ENCODE measurements around the gene PRR12. TPM values are rescaled to one million over a fixed set of nuclear protein-coding genes. Genes with fewer than 3 reads are reported as not detected.

Gene PRR12
- total RNA-seq, 1 donor from 2014 or later, result 7.8 TPM

DNA sequence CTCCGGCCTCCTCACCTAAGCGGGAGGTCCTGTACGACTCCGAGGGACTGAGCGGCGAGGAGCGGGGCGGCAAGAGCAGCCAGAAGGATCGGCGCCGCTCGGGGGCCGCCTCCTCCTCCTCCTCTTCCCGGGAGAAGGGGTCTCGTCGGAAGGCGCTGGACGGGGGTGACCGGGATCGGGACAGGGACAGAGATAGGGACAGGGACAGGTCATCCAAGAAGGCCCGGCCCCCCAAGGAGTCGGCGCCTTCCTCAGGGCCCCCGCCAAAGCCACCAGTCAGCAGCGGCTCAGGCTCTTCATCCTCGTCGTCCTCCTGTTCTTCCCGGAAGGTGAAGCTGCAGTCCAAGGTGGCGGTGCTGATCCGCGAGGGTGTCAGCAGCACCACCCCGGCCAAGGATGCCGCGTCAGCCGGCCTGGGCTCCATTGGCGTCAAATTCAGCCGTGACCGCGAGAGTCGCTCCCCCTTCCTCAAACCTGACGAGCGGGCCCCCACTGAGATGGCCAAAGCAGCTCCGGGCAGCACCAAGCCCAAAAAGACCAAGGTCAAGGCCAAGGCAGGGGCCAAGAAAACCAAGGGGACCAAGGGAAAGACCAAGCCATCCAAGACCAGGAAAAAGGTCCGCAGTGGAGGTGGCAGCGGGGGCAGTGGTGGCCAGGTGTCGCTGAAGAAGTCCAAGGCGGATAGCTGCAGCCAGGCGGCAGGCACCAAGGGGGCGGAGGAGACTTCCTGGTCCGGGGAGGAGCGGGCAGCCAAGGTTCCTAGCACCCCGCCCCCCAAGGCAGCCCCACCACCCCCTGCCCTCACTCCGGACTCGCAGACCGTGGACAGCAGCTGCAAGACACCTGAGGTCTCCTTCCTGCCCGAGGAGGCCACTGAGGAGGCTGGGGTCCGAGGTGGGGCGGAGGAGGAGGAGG is 61.8 kb downstream of the PRR12 start:
- TF ChIP-seq, protein P1, sequence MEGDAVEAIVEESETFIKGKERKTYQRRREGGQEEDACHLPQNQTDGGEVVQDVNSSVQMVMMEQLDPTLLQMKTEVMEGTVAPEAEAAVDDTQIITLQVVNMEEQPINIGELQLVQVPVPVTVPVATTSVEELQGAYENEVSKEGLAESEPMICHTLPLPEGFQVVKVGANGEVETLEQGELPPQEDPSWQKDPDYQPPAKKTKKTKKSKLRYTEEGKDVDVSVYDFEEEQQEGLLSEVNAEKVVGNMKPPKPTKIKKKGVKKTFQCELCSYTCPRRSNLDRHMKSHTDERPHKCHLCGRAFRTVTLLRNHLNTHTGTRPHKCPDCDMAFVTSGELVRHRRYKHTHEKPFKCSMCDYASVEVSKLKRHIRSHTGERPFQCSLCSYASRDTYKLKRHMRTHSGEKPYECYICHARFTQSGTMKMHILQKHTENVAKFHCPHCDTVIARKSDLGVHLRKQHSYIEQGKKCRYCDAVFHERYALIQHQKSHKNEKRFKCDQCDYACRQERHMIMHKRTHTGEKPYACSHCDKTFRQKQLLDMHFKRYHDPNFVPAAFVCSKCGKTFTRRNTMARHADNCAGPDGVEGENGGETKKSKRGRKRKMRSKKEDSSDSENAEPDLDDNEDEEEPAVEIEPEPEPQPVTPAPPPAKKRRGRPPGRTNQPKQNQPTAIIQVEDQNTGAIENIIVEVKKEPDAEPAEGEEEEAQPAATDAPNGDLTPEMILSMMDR (conservative IDR thresholded peaks at IDR 0.05; ENCODE audit: low read depth, low read length), result no peak
- H3K4me3 ChIP-seq (ENCODE audit: low read depth, low read length), result no peak overlapping the region
- no peak for DNase-seq (ENCODE audit: low read depth)

DNA sequence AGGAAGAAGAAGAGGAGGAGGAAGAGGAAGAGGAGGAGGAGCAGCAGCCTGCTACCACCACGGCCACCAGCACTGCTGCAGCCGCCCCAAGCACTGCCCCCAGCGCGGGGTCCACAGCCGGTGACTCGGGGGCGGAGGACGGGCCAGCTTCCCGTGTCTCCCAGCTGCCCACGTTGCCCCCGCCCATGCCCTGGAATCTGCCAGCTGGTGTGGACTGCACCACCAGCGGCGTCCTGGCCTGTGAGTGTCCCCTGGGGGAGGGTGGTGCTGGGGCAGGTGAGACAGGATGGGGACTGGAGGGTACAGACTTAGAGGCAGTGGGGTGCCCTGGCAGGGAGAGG is 62.5 kb downstream of the PRR12 start:
- TF ChIP-seq, protein P1 (conservative IDR thresholded peaks at IDR 0.05; ENCODE audit: low read depth, low read length), result no peak
- DNase-seq (ENCODE audit: low read depth), result no peak
- H3K4me3 ChIP-seq (ENCODE audit: low read depth, low read length), result no peak overlapping the region

DNA sequence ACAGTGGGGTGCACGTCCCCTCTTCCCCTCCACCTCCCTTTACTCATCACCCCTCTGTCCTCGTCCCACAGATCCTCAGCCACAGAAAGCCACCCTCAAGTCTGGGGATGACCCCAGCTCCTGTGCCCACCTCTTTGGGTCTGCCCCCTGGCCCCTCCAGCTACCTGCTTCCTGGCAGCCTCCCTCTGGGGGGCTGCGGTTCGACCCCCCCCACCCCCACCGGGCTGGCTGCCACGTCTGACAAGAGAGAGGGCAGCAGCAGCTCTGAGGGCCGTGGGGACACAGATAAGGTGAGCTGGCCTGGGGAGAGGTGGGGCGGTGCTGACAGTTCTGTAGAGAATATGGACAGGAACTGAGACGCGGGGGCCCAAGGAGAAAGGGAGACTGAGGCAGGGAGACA is 63.6 kb downstream of the PRR12 start:
- no peak for DNase-seq (ENCODE audit: low read depth)
- H3K4me3 ChIP-seq (ENCODE audit: low read depth, low read length), result no peak overlapping the region
- TF ChIP-seq, protein P1 (conservative IDR thresholded peaks at IDR 0.05; ENCODE audit: low read depth, low read length), result no peak

DNA sequence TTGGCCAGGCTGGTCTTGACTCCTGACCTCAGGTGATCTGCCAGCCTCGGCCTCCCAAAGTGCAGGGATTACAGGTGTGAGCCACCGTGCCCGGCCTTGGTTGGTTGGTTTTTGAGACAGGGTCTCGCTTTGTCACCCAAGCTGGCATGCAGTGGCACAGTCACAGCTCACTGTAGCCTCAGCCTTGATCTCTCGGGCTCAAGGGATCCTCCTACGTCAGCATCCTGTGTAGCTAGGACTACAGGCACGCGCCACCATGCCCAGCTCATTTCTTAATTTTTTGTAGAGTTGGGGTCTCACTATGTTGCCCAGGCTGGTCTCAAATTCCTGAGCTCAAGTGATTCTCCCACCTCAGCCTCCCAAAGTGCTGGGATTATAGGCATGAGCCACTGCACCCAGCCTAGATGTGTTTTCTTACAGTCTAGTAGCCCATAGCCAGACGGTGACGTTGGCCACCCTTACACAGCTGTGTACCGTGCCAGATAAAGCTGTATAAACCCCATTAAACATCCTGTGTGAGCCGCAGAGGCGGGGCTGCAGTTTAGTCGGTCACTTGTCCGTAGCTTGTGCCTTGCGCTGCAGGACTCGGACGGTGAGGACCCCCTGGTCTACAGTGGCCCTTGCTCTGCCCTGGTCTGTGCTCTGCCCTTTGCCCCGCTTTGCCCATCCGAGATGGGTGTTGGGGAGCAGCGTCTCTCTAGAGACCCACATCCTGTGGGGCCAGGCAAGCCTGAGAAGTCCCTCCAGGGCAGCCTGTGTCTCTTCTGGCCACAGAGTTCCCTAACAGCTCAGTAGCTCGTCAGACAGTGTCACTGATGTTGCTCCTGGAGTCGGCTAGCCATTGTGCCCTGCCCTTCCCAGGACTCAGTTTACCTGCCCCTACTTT is 64.8 kb downstream of the PRR12 start:
- no peak for DNase-seq (ENCODE audit: low read depth)
- TF ChIP-seq, protein P1 (conservative IDR thresholded peaks at IDR 0.05; ENCODE audit: low read depth, low read length), result no peak
- H3K4me3 ChIP-seq (ENCODE audit: low read depth, low read length), result no peak overlapping the region

DNA sequence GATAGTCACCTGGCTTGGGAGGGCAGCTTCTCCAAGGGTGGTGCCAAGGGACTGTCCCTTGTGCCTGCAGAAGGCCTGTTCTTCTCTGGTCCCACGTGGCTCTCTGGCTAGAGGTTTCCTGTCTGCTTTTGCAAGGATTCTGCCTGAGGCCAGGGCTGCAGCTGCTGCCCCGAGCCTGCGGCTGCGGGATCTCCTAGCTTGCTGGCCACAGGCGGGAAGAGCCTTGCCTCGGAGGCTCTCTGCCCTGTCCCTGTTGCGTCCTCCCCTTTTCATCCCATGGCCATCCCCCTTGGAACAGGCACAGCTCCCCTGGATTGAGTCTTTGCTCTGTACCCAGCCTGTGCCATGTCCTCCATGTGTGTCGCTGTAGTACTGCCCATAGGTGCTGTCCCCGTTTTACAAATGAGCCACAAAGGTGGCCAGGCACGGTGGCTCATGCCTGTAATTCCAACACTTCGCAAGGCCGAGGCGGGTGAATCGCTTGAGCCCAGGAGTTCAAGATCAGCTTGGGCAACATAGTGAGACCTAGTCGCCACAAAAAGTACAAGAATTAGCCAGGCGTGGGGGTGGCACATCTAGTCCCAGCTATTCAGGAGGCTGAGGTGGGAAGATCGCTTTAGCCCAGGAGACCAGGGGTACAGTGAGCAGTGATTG is 65.6 kb downstream of the PRR12 start:
- TF ChIP-seq, protein P1 (conservative IDR thresholded peaks at IDR 0.05; ENCODE audit: low read depth, low read length), result no peak
- DNase-seq (ENCODE audit: low read depth), result no peak

DNA sequence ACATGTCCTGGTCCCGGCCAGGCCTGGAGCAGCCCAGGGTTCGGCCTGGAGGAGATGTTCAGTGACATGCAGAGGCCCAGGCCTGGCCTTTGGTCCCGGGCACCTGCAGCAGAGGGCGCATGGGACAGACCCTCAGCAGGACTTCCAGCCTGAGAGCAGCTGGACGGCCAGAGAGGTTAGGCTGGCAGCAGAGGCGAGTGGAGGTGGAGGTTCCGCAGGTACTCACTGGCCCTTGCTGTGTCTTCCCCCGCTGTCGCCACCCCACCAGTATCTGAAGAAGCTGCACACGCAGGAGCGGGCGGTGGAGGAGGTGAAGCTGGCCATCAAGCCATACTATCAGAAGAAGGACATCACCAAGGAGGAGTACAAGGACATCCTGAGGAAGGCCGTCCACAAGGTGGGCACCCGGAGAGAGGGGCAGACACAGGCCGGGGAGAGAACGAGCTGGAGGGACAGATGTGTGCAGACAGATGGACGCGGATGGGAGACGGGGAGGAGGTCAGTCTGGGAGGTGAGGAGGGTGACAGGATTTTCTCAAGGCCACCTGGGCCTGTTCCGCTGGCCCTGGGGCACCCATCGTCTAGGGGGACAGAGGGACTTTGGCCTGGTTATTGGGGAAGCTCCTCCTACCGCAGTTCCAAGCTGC is 66.6 kb downstream of the PRR12 start:
- no peak overlapping the region for H3K4me3 ChIP-seq (ENCODE audit: low read depth, low read length)
- no peak for DNase-seq (ENCODE audit: low read depth)
- TF ChIP-seq, protein P1 (conservative IDR thresholded peaks at IDR 0.05; ENCODE audit: low read depth, low read length), result no peak

More for the DNA sequence above, 65.6 kb downstream of the PRR12 start:
- H3K4me3 ChIP-seq (ENCODE audit: low read depth, low read length), result no peak overlapping the region

Data from epithelial cell of proximal tubule (primary cell).